Measurements from ENCODE around the gene HERC6. TPM values are rescaled to one million over a fixed set of nuclear protein-coding genes. Genes with fewer than 3 reads are reported as not detected.
A peak's percentile ranks its signal among the peaks of the same experiment; 100 is the strongest.

HERC6 gene
- total and polyA plus RNA-seq, 2 of the 8 experiments (the other 6 are each of a cell fraction or from before 2014, with no cell fraction given), result 3.7 to 3.8 TPM

- CTCF ChIA-PET (ENCODE audit: partially characterized antibody), result no interaction called here
- H2AFZ ChIP-seq (ENCODE audit: low read length), result no peak overlapping the region
- H3K23me2 ChIP-seq (ENCODE audit: low read depth, low read length), result no peaks in the 10 kb centered on the region
- no peak overlapping the region for H3K27ac ChIP-seq (ENCODE audit: low read depth, low read length)
- H2BK120ac ChIP-seq (replicated peaks; ENCODE audit: low read depth, low read length), result no peak overlapping the region
- no peaks in the 10 kb centered on the region for H4K20me1 ChIP-seq (replicated peaks in 1 of 2; ENCODE audit: control insufficient read depth in 1 of 2, insufficient read depth in 2 of 2, low read length in 2 of 2)
- no peak overlapping the region for H4K5ac ChIP-seq (ENCODE audit: insufficient read length, low read depth, low read length)
- H3K23ac ChIP-seq (ENCODE audit: insufficient read length), result no peak overlapping the region
- 0 out of 2 replicates have a peak overlapping the region, but pooled peaks have one; percentile 37 for H2BK20ac ChIP-seq (ENCODE audit: low read length)
- no peak overlapping the region for H3K14ac ChIP-seq (ENCODE audit: insufficient read length)
- H3K36me3 ChIP-seq (ENCODE audit: control insufficient read depth in 2 of 4, insufficient read depth in 4 of 4, low read length in 3 of 4), result no peaks in the 10 kb centered on the region; a peak in 1 of 8 replicates
- H3K4ac ChIP-seq (replicated peaks; ENCODE audit: insufficient read length, low read depth, low read length), result no peak overlapping the region
- no peaks in the 10 kb centered on the region for H3K79me1 ChIP-seq (ENCODE audit: low read depth, low read length)
- POLR2A ChIA-PET (ENCODE audit: partially characterized antibody), result no interaction called here
- H4K91ac ChIP-seq (replicated peaks; ENCODE audit: insufficient read length, low read length), result no peak overlapping the region
- H2BK15ac ChIP-seq (ENCODE audit: low read length), result no peak overlapping the region
- peak in 1 of 2 experiments; percentile 1 for DNase-seq (ENCODE audit: low read depth in 1 of 2, low spot score in 2 of 2)
- peaks cover 13 to 15% of the 10 kb centered on the region in 2 experiments; a peak in 3 of 4 replicates for H3K9me3 ChIP-seq (ENCODE audit: insufficient read depth in 2 of 2, low read depth in 1 of 2, low read length in 1 of 2)
- H3K4me3 ChIP-seq (ENCODE audit: extremely low read depth in 1 of 4, insufficient read depth in 2 of 4, low read depth in 3 of 4, low read length in 4 of 4), result no peak overlapping the region
- no peak overlapping the region for H2BK12ac ChIP-seq (ENCODE audit: low read depth, low read length)
- H3K79me2 ChIP-seq (ENCODE audit: control insufficient read depth in 1 of 2, insufficient read depth in 2 of 2, low read length in 2 of 2), result no peaks in the 10 kb centered on the region
- H3K27me3 ChIP-seq (replicated peaks in 1 of 4; ENCODE audit: control insufficient read depth in 3 of 4, extremely low read depth in 1 of 4, insufficient read depth in 3 of 4, low read length in 3 of 4), result no peaks in the 10 kb centered on the region
- no peaks in the 10 kb centered on the region; a peak in 1 of 7 replicates for H3K4me1 ChIP-seq (replicated peaks in 1 of 4; ENCODE audit: control insufficient read depth in 3 of 4, insufficient read depth in 4 of 4, low read length in 3 of 4)
- no peak for FAIRE-seq
- H3K4me2 ChIP-seq (ENCODE audit: insufficient read depth in 1 of 2, low read depth in 2 of 2, low read length in 2 of 2), result no peak overlapping the region
- no peak overlapping the region for H3K18ac ChIP-seq (ENCODE audit: extremely low read depth, low read length)
- H3K56ac ChIP-seq (replicated peaks; ENCODE audit: insufficient read length, low read depth, low read length), result no peak overlapping the region
- H3K9ac ChIP-seq (replicated peaks in 1 of 4; ENCODE audit: extremely low read depth in 1 of 4, low read depth in 3 of 4, low read length in 3 of 4), result no peak overlapping the region
- no peak overlapping the region for H2BK5ac ChIP-seq (ENCODE audit: low read depth, low read length)
- no peak overlapping the region for H2AK5ac ChIP-seq (ENCODE audit: low read depth, low read length)
- H4K8ac ChIP-seq (ENCODE audit: extremely low read depth, insufficient read depth, low read length), result no peak overlapping the region
- TF ChIP-seq CTBP2 (IDR thresholded peaks at IDR 0.05; ENCODE audit: borderline replicate concordance, insufficient read depth, insufficient read length, low read length) (no peak), JUN (IDR thresholded peaks at IDR 0.05; ENCODE audit: low read depth, low read length) (no peak), E2F6 (IDR thresholded peaks at IDR 0.05) (no peak), YY1 (IDR thresholded peaks at IDR 0.05; ENCODE audit: low read depth, low read length) (no peak), RXRA (IDR thresholded peaks at IDR 0.05; ENCODE audit: insufficient read depth, low read depth, low read length) (no peak), RNF2 (IDR thresholded peaks at IDR 0.05; ENCODE audit: borderline replicate concordance, low read depth, low read length, missing control alignments, poor library complexity, severe bottlenecking) (no peak), BRCA1 (IDR thresholded peaks at IDR 0.05; ENCODE audit: low read depth, low read length) (no peak), KDM1A (IDR thresholded peaks at IDR 0.05; ENCODE audit: borderline replicate concordance, low read length) (no peak), KDM5A (IDR thresholded peaks at IDR 0.05; ENCODE audit: low read length) (no peak), MAFK (IDR thresholded peaks at IDR 0.05; ENCODE audit: low read depth, low read length) (no peak), RFX5 (IDR thresholded peaks at IDR 0.05; ENCODE audit: borderline replicate concordance, low read depth, low read length) (no peak), HDAC2 (IDR thresholded peaks at IDR 0.05; ENCODE audit: borderline replicate concordance in 1 of 2, low read depth in 2 of 2, low read length in 2 of 2) (no peak), FOSL1 (IDR thresholded peaks at IDR 0.05; ENCODE audit: insufficient read depth, low read depth, low read length) (no peak), CREB1 (IDR thresholded peaks at IDR 0.05) (no peak), TBP (IDR thresholded peaks at IDR 0.05; ENCODE audit: low read depth, low read length) (no peak)
These were observed 21.9 kb upstream of the HERC6 start for GRCh38 chr4:88356771-88357170.

Measured in H1 (cell line).